ENCODE data around the gene GIT2. TPM values are rescaled to one million over a fixed set of nuclear protein-coding genes. Genes with fewer than 3 reads are reported as not detected.
A peak's percentile ranks its signal among the peaks of the same experiment; 100 is the strongest.

The GIT2 gene
- total and polyA plus RNA-seq, 8 donors: 6.4 to 98.6 (median 39.2) TPM

DNA sequence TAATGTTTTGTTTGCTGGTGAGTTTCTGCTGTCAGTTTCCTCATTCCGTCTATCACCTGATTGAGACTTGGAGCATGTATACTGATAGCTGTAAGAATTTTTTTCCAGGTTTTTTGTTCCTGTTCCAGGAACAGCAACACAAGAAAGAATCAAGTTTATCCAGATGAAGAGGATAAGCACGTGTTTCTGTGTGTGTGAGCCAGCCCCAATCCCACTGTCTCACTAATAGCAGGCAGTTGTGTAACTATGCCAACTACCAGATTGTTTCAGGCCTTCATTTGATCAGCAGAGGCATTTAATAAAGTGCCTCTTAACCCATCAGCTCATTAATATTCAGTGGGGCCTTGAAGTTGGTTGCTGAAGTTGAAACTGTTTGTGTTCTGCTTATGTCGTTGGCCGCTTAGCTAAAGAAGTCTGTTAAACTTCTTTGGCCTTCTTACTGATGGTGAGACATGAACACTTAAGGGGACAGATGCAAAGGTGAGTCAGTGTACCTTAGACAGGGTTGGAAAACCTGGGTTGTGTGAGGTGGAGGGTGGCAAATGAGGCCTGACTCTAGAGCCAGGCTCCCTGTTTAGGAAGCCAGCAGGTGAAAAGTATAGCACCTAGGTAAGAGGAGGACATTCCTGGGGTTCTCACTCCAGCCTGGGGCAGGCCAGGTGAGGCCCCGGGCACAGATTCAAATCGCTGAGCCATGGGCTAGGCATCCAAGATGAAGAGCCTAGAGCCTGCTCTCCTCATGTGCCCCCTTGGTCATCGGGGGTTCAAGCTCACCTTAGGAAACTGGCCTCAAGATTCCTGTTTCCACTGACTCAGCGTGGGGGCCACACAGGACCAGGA is 6.7 kb upstream of the GIT2 start:
- Histone ChIP-seq H3K4me1 (peaks cover 30 to 69% (median 52%) of the 10 kb centered on the region in 4 donors), H3K27ac (peak overlapping the region; percentile 30 to 91 (median 66)), H3K27me3 (no peaks in the 10 kb centered on the region), H3K4me3 (no peak overlapping the region), H3K36me3 (peaks cover 0 to 7% (median 5%) of the 10 kb centered on the region in 4 donors), H3K9me3 (no peaks in the 10 kb centered on the region)
- TF ChIP-seq CTCF (IDR thresholded peaks at IDR 0.05): no peak
- TF ChIP-seq POLR2A (IDR thresholded peaks at IDR 0.05): no peak
- TF ChIP-seq EP300 (IDR thresholded peaks at IDR 0.05): no peak
- no peak for TF ChIP-seq POLR2AphosphoS5 (IDR thresholded peaks at IDR 0.05)
- peak in 1 of 2 donors; percentile 19 for DNase-seq
- WGBS, 5 donors: 62 to 70% (median 62%) methylated on average over 7 to 8 of the region's 8 CpGs
- intact Hi-C loops (cut with DNase I; ENCODE audit: low total_unique reads): no loop called here

GRCh38 chr12:110001596-110001995 is 5.4 kb upstream of the GIT2 start:
- Histone ChIP-seq H3K9me3 (no peaks in the 10 kb centered on the region), H3K27ac (peak overlapping the region in 4 of 5 donors; percentile 61 to 91 (median 69)), H3K4me3 (no peak overlapping the region), H3K27me3 (no peaks in the 10 kb centered on the region), H3K36me3 (peaks cover 0 to 7% (median 5%) of the 10 kb centered on the region in 4 donors), H3K4me1 (peaks cover 30 to 82% (median 55%) of the 10 kb centered on the region in 4 donors)
- WGBS, 5 donors: 82 to 90% (median 85%) methylated on average over 4 of the region's 4 CpGs
- intact Hi-C loops (cut with DNase I; ENCODE audit: low total_unique reads): no loop called here
- DNase-seq: no peak
- no peak for TF ChIP-seq CTCF (IDR thresholded peaks at IDR 0.05)
- TF ChIP-seq POLR2AphosphoS5 (IDR thresholded peaks at IDR 0.05): no peak
- no peak for TF ChIP-seq EP300 (IDR thresholded peaks at IDR 0.05)
- no peak for TF ChIP-seq POLR2A (IDR thresholded peaks at IDR 0.05)

GRCh38 chr12:109999983-110000505 is 3.9 kb upstream of the GIT2 start:
- intact Hi-C loops (cut with DNase I; ENCODE audit: low total_unique reads): no loop called here
- no peaks in the 10 kb centered on the region for H3K9me3 ChIP-seq
- no peaks in the 10 kb centered on the region for H3K27me3 ChIP-seq
- peak; percentile 35 to 68 for DNase-seq
- 0 to 2% (median 1%) methylated on average over 17 of the region's 17 CpGs for WGBS, 5 donors
- peak overlapping the region; percentile 94 to 100 (median 96) for H3K4me3 ChIP-seq
- TF ChIP-seq POLR2AphosphoS5 (IDR thresholded peaks at IDR 0.05) (peak in 1 of 3 donors; percentile 33), CTCF (IDR thresholded peaks at IDR 0.05) (no peak)
- peaks cover 0 to 7% (median 5%) of the 10 kb centered on the region in 4 donors for H3K36me3 ChIP-seq
- peaks cover 31 to 82% (median 62%) of the 10 kb centered on the region in 4 donors for H3K4me1 ChIP-seq
- peak overlapping the region; percentile 84 to 91 (median 87) for H3K27ac ChIP-seq

DNA sequence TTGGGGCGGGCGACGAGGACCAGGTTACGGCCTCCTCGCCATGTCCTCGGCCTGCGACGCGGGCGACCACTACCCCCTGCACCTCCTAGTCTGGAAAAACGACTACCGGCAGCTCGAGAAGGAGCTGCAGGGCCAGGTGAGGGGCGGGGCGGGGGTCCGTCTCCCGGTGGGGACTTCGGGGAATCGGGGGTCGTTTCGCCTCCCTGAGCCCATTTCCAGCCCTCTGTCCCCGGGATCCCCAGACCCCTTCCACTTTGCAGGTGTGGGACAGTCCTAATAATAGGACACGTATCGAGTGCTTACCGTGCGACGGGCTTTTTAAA is 3.4 kb upstream of the GIT2 start:
- peak overlapping the region; percentile 84 to 91 (median 87) for H3K27ac ChIP-seq
- H3K4me1 ChIP-seq: peaks cover 35 to 82% (median 65%) of the 10 kb centered on the region in 4 donors
- intact Hi-C loops (cut with DNase I; ENCODE audit: low total_unique reads): no loop called here
- no peaks in the 10 kb centered on the region for H3K27me3 ChIP-seq
- peaks cover 0 to 7% (median 5%) of the 10 kb centered on the region in 4 donors for H3K36me3 ChIP-seq
- DNase-seq: no peak
- WGBS, 5 donors: 0 to 1% (median 1%) methylated on average over 14 to 27 of the region's 27 CpGs
- no peaks in the 10 kb centered on the region for H3K9me3 ChIP-seq
- TF ChIP-seq POLR2A (IDR thresholded peaks at IDR 0.05) (no peak), EP300 (IDR thresholded peaks at IDR 0.05) (no peak), CTCF (IDR thresholded peaks at IDR 0.05) (no peak), POLR2AphosphoS5 (IDR thresholded peaks at IDR 0.05) (no peak)
- peak overlapping the region; percentile 94 to 100 (median 96) for H3K4me3 ChIP-seq
